MM.1S (cell line): Measurements from ENCODE around the gene IGSF9B.

Source experiments
- DNase-seq: peaks from one replicate; pipeline ENCODE4 v3.0.0-alpha.2; 2015
- H2AFZ ChIP-seq: fragments of 300-600 bp; sonication (generic); 2 replicates; pipeline ENCODE4 v1.6.0; 2016; ENCODE audit warnings: antibody characterized with exemption, low read length
- H3F3A ChIP-seq: fragments of 300-600 bp; sonication (generic); 2 replicates; pipeline ENCODE4 v1.6.1; 2016; ENCODE audit warnings: mild to moderate bottlenecking, antibody characterized with exemption, low read length, moderate library complexity, mixed read lengths; ENCODE audit not compliant: insufficient read depth
- H3K27ac ChIP-seq: fragments of 300-600 bp; sonication (generic); 2 replicates; pipeline ENCODE4 v1.5.1; 2016; ENCODE audit warnings: mild to moderate bottlenecking, low read length
- H3K27me3 ChIP-seq: fragments of 300-600 bp; sonication (generic); replicated peaks from 2 replicates; pipeline ENCODE4 v1.6.0; 2016; ENCODE audit warnings: low read length; ENCODE audit not compliant: insufficient read depth
- H3K36me3 ChIP-seq: fragments of 300-600 bp; sonication (generic); replicated peaks from 2 replicates; pipeline ENCODE4 v1.6.1; 2016; ENCODE audit warnings: mild to moderate bottlenecking, low read length, mixed read lengths; ENCODE audit not compliant: insufficient read depth
- H3K4me1 ChIP-seq: fragments of 300-600 bp; sonication (generic); 2 replicates; pipeline ENCODE4 v1.6.1; 2016; ENCODE audit warnings: low read length, mixed read lengths
- H3K4me2 ChIP-seq: fragments of 300-600 bp; sonication (generic); 2 replicates; pipeline ENCODE4 v1.6.0; 2016; ENCODE audit warnings: low read depth, low read length
- H3K4me3 ChIP-seq: fragments of 300-600 bp; sonication (generic); 2 replicates; pipeline ENCODE4 v1.5.1; 2016; ENCODE audit warnings: low read length, mixed read lengths
- H3K79me2 ChIP-seq: fragments of 300-600 bp; sonication (generic); 2 replicates; pipeline ENCODE4 v1.6.1; 2016; ENCODE audit warnings: mixed run types, low read length, mixed read lengths
- H3K9ac ChIP-seq: fragments of 300-600 bp; sonication (generic); 2 replicates; pipeline ENCODE4 v1.6.1; 2016; ENCODE audit warnings: low read length, mixed read lengths
- H3K9me2 ChIP-seq: fragments of 300-600 bp; sonication (generic); replicated peaks from 2 replicates; pipeline ENCODE4 v1.6.1; 2016; ENCODE audit warnings: mild to moderate bottlenecking, low read length, mixed read lengths; ENCODE audit not compliant: insufficient read depth
- H3K9me3 ChIP-seq: fragments of 300-600 bp; sonication (generic); replicated peaks from 2 replicates; pipeline ENCODE4 v1.6.1; 2016; ENCODE audit warnings: mild to moderate bottlenecking, low read length, mixed read lengths; ENCODE audit not compliant: insufficient read depth
- H4K20me1 ChIP-seq: fragments of 300-600 bp; sonication (generic); 2 replicates; pipeline ENCODE4 v1.6.1; 2016; ENCODE audit warnings: mild to moderate bottlenecking, low read length, moderate library complexity, mixed read lengths; ENCODE audit not compliant: insufficient read depth
- CTCF ChIP-seq: fragments of 300-600 bp; sonication (generic); IDR thresholded peaks from 2 replicates; pipeline ENCODE4 v1.5.1; 2016; ENCODE audit warnings: antibody characterized with exemption, low read length, mixed read lengths
- EZH2 ChIP-seq: fragments of 300-600 bp; sonication (generic); optimal IDR thresholded peaks from 2 replicates; pipeline ENCODE3; 2017; ENCODE audit warnings: low read depth, mild to moderate bottlenecking, antibody characterized with exemption, low read length, mixed read lengths
- EZH2phosphoT487 ChIP-seq: fragments of 300-600 bp; sonication (generic); IDR thresholded peaks from 2 replicates; pipeline ENCODE4 v1.6.1; 2018; ENCODE audit warnings: antibody characterized with exemption, low read length

The IGSF9B gene

GRCh38 chr11:133937468-133937867, 19.3 kb downstream of the IGSF9B start:
- Histone ChIP-seq H3K4me3 (no peak overlapping the region), H3K27me3 (no peaks in the 10 kb centered on the region), H4K20me1 (no peaks in the 10 kb centered on the region), H3K27ac (no peak overlapping the region), H3K79me2 (no peaks in the 10 kb centered on the region), H2AFZ (no peak overlapping the region), H3K4me1 (no peaks in the 10 kb centered on the region), H3K9me2 (no peaks in the 10 kb centered on the region), H3K9ac (no peak overlapping the region), H3K36me3 (no peaks in the 10 kb centered on the region), H3K9me3 (no peaks in the 10 kb centered on the region), H3K4me2 (no peak overlapping the region), H3F3A (no peaks in the 10 kb centered on the region)
- DNase-seq = no peak
- TF ChIP-seq EZH2phosphoT487 (no peak), CTCF (no peak), EZH2 (no peak)

- H3K4me3 ChIP-seq = no peak overlapping the region
- H3K4me1 ChIP-seq = no peaks in the 10 kb centered on the region
- H3F3A ChIP-seq = no peaks in the 10 kb centered on the region
- H3K27ac ChIP-seq = no peak overlapping the region
- no peaks in the 10 kb centered on the region for H3K27me3 ChIP-seq
- no peak overlapping the region for H2AFZ ChIP-seq
- no peaks in the 10 kb centered on the region for H3K9me3 ChIP-seq
- no peaks in the 10 kb centered on the region for H3K9me2 ChIP-seq
- H3K36me3 ChIP-seq = no peaks in the 10 kb centered on the region
- DNase-seq = no peak
- H3K9ac ChIP-seq = no peak overlapping the region
- H3K4me2 ChIP-seq = no peak overlapping the region
- no peaks in the 10 kb centered on the region for H3K79me2 ChIP-seq
- TF ChIP-seq EZH2phosphoT487 (no peak), EZH2 (no peak), CTCF (no peak)
- H4K20me1 ChIP-seq = no peaks in the 10 kb centered on the region
Measured at GRCh38 chr11:133937015-133937414, 19.8 kb downstream of the IGSF9B start.

DNA sequence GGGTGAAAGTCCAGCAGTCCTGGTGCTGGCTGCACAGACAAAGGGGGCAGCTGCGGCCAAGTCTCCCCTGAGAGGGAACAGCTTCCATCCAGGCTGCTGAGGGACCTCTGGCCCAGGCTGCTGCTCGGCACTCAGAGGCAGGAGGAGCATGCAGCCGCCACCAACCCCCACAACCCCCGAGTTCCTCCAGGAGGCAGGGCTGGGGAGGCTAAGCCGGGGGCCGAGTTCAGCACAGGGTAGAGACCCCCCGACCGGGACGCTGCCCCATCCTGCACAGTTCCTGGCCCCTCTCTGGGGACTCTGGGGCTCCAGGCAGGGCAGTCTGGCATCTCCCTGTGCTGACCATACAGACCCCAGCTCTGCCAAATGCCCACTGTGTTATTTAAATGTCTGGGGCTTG, 20.2 kb downstream of the IGSF9B start:
- Histone ChIP-seq H3K79me2 (no peaks in the 10 kb centered on the region), H3K9ac (no peak overlapping the region), H2AFZ (no peak overlapping the region), H3K9me2 (no peaks in the 10 kb centered on the region), H3K4me2 (no peak overlapping the region), H3K27me3 (no peaks in the 10 kb centered on the region), H4K20me1 (no peaks in the 10 kb centered on the region), H3K27ac (no peak overlapping the region), H3K4me3 (no peak overlapping the region), H3K36me3 (no peaks in the 10 kb centered on the region), H3K9me3 (no peaks in the 10 kb centered on the region), H3F3A (no peaks in the 10 kb centered on the region), H3K4me1 (no peaks in the 10 kb centered on the region)
- DNase-seq = no peak
- TF ChIP-seq EZH2 (no peak), EZH2phosphoT487 (no peak), CTCF (no peak)
